GM19240 (cell line): ENCODE results near the gene UBAC1.

Source experiments
- DNase-seq: peaks from one replicate; pipeline ENCODE4 v3.0.0; 2011; ENCODE audit warnings: low spot score; ENCODE audit not compliant: insufficient read length

The UBAC1 gene

GRCh38 chr9:135961277-135961715 lies at the start of gene UBAC1:
UBAC1 (minus strand) TSS chr9:135961373; CDS start chr9:135961162, 211 bp downstream.
- peak; percentile 100 for DNase-seq

GRCh38 chr9:136010615-136011361 lies 49.6 kb upstream of the UBAC1 start:
- DNase-seq = no peak

- no peak for DNase-seq
Measured at GRCh38 chr9:136010176-136010575, 49.0 kb upstream of the UBAC1 start.

- no peak for DNase-seq
Measured at GRCh38 chr9:136009516-136009915, 48.3 kb upstream of the UBAC1 start.

- no peak for DNase-seq
Measured at GRCh38 chr9:136008693-136008997, 47.5 kb upstream of the UBAC1 start.

- DNase-seq = no peak
Measured at GRCh38 chr9:136007934-136008692, 46.9 kb upstream of the UBAC1 start.

GRCh38 chr9:136007276-136007933 lies 46.2 kb upstream of the UBAC1 start:
- DNase-seq = no peak

- no peak for DNase-seq
Measured at GRCh38 chr9:136006169-136006568, 45.0 kb upstream of the UBAC1 start.

- DNase-seq = no peak
Measured at GRCh38 chr9:136004712-136005111, 43.5 kb upstream of the UBAC1 start.

- no peak for DNase-seq
Measured at GRCh38 chr9:136004219-136004618, 43.0 kb upstream of the UBAC1 start.

- no peak for DNase-seq
Measured at GRCh38 chr9:136003411-136004218, 42.4 kb upstream of the UBAC1 start.

GRCh38 chr9:136002881-136003280 lies 41.7 kb upstream of the UBAC1 start:
- DNase-seq = no peak

- no peak for DNase-seq
Measured at GRCh38 chr9:136002215-136002614, 41.0 kb upstream of the UBAC1 start.

- no peak for DNase-seq
Measured at GRCh38 chr9:136001231-136001630, 40.1 kb upstream of the UBAC1 start.

GRCh38 chr9:135998410-135999071 lies 37.4 kb upstream of the UBAC1 start:
- DNase-seq = no peak

GRCh38 chr9:135998016-135998380 lies 36.8 kb upstream of the UBAC1 start:
- no peak for DNase-seq

GRCh38 chr9:135997090-135998015 lies 36.2 kb upstream of the UBAC1 start:
- DNase-seq = no peak

- DNase-seq = no peak
Measured at GRCh38 chr9:135995816-135996215, 34.6 kb upstream of the UBAC1 start.

- no peak for DNase-seq
Measured at GRCh38 chr9:135994501-135995192, 33.5 kb upstream of the UBAC1 start.
